PFSK-1 (cell line): ENCODE data around the gene NAV2.

Experiments used
- POLR2AphosphoS5 ChIP-seq: IDR thresholded peaks from 2 replicates; pipeline ENCODE4 v1.6.1; 2012; ENCODE audit warnings: low read depth, mild to moderate bottlenecking, control low read depth, low read length, moderate library complexity
- TAF1 ChIP-seq: IDR thresholded peaks from 2 replicates; pipeline ENCODE4 v1.6.1; 2012; ENCODE audit warnings: low read length, control low read depth, borderline replicate concordance; ENCODE audit not compliant: insufficient read depth

DNA sequence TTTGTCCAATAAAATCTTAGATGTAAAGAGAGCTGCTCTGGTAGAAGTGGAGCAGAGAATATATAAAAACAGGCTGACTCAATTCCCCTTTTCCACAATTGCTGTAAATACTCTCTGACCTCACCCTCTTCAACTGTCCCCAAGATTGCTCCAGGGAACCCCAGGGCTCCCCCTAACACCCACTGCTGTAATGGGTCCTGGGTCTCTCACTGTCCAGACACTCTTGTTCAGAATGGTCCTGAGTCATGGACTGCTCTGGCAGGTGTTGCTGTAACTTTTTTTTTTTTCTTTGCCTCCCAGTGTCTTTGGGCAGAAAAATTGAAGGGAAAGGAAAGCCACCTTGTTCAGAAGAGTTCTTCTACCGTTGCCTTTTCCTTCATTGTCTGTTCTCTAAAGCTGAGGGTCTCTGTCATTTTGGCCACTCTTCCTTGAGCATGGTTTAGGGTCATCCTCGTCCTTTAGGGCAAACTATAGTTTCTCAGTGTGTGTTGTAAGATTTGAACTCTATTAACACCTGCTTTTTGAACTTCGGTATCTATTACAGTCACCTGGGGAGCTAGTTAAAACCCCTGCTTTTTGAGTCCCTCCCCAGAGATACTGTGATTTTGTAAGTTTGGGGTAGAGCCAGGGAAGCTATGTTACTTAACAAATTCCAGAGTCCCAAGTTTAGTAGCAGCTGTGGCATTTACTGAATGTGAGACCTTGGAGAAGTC is 209.5 kb downstream of the NAV2 start:
- no peak for TF ChIP-seq POLR2AphosphoS5
- no peak for TF ChIP-seq TAF1
